NCI-H524 treated with DMSO at 0.1 percent for 48 hours (cell line): ENCODE results near the gene PTGIR.

Source experiments
- DNase-seq: peaks from one replicate; lab custom pipeline; 2025; lab: John Stamatoyannopoulos, UW

Gene PTGIR

DNA sequence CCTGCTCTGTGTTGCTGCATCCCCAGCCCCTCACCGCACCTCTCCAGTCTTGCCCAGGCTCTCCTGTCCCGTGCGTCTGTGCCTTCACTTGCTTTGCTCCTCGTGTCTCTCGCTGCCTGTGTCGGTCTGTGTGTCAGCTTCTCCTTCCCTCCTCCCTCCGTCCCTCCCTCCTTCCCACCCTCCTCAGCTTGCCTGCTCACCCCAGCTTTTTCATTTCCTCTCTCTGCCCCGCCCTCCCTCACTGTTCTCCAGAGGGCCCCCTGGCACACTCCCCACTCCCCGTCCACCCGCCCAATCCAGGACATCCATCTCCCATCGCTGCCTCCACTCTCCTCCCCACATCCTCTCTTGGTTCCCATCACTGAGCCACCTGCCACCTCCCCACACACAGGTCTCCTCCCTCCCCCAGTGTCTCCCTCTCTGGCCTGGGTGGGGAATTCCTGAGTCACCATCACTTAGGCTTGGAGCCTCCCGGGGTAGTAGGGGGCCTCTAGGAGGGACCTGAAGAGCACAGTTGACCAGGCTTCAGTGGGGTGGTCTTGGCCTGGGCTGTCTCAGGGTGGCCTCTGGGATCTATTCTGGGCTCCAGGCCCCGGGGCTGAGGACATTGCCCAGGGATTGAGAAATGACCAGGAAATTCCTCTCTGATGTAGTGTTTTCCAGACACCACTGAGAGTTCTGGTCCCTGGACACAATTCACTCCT is at the start of gene PTGIR:
Gene PTGIR (minus strand): TSS at position 132 of the 704 bp plus-strand sequence. CDS start 864 bp downstream, outside the sequence.
- DNase-seq, result no peak

GRCh38 chr19:46670813-46671212 is 45.9 kb upstream of the PTGIR start:
- DNase-seq, result no peak

DNA sequence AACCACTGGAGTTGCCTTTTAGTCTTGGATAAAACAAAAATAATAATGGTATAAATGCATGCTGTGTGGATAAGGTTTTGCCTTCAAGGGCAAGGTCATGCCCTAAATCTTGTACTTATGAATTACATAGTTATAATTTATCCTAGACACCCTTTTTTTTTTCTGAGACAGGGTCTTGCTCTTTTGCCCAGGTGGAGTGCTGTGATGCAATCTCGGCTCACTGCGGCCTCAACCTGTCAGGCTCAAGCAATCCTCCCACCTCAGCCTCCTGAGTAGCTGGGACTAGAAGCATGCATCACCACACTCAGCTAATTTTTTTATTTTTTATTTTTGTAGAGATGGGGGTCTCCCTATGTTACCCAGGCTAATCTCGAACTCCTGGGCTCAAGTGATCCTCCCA is 43.8 kb upstream of the PTGIR start:
- DNase-seq, result no peak

DNA sequence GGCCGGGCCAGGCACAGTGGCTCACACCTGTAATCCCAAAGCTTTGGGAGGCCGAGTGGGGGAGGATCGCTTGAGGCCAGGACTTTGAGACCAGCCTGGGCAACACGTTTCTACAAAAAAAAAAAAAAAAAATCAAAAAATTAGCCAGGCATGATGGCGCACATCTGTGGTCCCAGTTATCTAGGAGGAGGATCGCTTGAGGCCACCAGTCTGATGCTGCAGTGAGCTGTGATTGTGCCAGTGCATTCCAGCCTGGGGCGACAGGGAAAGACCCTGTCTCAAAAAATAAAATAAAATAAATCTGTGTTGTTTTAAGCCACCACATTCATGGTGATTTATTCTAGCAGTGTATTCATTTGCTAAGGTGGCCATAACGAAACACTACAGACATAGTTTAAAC is 40.2 kb upstream of the PTGIR start:
- no peak for DNase-seq

GRCh38 chr19:46661735-46662592 is 37.1 kb upstream of the PTGIR start:
- DNase-seq, result peak; percentile 38

DNA sequence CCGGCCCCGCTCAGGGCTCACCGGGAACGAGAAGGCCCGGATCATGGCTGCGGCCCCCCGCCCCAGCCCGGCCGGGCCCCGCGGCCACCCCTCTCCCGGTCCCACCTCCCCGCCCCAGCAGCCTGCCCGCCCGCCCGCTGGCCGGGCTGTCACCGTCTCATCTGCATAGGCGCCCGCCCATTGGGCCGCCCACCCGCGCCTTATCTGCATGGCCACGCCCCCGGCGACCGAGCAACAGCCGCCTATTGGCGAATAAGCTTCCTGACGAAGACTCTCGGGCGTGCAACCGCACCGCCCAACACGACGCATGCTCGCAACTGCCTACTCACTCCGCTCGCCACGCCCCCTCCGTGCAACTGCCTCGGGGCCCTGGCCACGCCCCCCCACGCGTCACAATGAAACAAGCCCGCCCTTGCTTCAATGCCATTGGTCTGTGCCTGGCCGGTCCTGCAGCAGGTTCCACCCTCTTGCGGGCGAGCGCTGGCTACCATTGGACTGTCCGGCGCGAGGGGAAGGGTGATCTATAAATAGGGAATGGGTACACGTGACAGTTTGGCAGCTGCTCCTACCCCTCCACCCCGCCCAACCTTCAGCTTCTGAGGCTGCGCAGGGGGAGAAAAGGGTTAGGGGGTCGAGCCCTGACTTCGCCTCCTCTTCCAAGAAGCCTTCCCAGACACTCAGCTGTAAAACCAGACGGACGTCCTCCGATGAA is 36.3 kb upstream of the PTGIR start, which contains the start of gene DACT3:
Gene DACT3 (minus strand): TSS at position 163 of the 712 bp plus-strand sequence. CDS start 118 bp downstream, at position 45.
- DNase-seq, result peak; percentile 97

DNA sequence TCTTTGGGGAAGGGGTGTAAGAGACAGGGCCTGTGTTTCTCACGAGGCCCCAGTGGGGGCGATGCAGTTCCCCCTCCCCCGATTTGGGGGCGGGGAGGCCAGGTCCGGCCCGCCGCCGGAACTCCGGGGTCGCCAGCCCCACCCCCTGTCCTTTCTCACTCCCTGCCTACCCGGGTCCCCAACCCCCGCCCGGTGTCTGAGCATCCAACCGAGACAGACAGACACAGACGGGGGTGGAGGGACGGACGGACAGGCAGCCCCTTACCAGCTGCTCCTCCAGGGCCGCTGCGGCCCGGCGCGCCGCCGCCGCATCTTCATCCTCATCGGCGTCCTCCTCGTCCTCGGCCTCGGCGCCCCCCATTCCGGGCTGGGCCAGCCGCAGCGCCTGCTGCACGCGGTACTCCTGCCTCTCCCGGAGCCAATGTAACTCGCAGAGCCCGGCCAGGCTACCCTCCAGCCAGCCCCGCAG is 35.7 kb upstream of the PTGIR start:
- no peak for DNase-seq

GRCh38 chr19:46660008-46660517 is 35.2 kb upstream of the PTGIR start:
- DNase-seq, result no peak

DNA sequence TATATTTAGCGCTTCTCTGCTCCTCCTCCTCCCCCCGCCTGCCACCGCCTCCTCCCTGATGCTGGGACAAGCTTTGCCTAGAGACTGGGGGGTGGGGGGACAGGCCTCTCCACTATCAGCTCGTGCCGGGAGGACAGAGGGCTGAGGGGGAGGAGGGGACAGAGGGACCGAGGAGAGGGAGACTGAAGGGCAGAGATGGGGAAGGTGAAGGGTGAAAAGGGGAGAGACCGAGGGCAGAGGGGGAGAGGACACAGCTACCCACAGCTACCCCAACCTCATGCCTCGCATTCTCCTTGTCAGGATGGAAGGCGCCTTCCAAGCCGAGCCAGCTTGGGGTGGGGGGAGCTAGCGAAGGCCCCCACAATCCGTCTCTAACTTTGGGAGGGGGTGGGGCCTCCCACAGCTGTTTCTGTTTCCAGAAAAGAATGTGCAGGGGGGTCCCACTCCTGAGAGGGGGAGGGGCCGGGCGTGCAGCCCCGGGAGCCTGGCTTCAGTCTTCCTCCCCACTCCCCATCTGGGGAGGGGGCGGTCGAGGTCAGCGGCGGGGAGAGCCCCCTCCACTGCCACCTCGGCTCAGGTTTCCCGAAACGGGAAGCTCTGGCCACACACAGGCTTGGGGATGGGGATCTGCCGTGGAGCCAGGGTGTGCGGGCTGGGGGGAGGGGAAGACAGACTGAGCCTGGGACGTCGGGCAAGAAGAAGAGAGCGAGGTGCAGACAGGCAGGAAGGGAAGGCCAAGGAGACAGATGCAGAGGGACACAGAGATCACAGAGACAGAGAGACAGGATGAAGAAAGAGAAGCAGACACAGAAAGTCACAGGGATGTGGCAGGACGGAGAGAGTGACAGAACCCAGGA is 34.5 kb upstream of the PTGIR start:
- no peak for DNase-seq

DNA sequence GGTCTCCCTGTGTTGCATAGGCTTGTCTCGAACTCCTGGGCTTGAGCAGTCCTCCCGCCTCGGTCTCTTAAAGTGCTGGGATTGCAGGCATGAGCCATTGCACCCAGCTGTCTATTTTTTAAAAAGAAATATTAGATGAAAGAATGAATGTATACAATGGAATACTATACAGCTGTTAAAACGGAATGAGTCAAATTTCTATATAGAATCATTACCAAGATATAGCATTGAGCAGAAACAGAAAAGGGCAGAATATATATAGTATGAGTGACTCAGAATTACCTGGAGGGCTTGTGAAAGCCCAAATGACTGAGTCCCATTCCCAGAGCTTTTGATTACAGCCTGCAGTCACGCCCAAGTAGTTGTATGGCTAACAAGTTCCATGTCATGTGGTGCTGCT is 31.7 kb upstream of the PTGIR start:
- no peak for DNase-seq

GRCh38 chr19:46654621-46655152 is 29.8 kb upstream of the PTGIR start:
- DNase-seq, result no peak

DNA sequence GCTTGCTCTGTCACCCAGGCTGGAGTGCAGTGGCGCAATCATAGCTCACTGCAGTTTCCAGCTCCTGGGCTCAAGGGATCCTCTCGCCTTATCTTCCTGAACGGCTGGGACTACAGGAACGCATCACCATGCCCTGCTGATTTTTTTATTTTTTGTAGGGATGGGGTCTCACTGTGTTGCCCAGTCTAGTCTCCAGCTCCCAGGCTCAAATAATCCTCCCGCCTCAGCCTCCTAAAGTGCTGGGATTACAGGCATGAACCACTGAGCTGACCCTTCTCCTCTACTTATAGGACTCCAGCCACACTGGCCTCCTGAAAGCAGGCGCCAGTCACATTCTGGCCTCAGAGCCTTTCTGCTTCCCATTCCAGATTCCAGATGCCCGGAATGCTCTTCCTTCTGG is 25.6 kb upstream of the PTGIR start:
- DNase-seq, result no peak

DNA sequence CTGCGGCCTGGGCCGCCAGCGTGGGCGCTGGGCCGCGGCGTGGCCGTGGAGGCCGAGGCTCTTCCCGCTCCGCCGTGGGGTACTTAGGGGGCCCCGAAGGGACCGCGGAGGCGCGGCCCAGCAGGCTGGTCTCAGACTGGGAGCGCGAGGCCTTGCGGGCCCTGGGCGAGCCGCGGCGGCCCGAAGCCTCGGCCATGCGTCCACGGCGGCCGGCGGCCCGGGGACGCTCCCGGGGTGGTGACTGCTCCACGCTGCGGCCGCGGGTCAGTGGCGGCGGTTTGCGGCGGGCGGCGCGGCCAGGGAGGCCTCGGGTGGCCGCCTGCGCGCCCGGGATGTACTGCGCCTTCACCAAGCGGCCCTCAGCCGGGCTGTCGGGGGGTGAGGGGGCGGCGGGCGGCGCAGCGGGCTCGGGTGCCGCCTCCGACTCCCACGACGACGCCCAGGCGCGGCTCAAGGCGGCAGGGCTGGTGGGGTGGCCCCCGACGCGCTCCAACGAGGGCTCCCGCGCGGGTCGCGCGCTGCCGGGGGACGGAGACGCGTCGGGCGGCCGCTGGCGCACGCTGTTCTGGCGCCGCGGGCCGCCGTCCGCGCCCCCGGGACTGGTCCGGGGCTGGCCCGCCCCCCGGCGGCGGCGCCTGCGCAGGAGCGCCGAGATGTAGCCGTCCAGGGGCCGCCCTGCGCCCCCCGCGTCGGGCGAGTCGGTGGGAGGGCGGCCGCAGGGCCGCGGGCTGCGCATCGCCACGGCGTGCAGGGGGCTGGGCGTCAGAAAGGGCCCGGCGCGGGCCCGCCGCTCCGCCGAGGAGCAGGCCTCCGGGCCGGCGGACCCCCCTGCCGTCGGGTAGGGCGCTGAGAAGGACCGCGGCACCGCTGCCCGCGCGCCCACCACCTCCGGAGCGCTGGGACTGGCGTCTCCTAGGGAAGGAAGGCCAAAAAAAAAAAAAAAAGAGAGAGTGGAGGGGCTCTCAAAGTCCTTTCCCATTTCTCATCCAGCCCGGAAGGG is 24.4 kb upstream of the PTGIR start:
- DNase-seq, result no peak

GRCh38 chr19:46648060-46648960 is 23.4 kb upstream of the PTGIR start:
- no peak for DNase-seq

- DNase-seq, result no peak
Observed at GRCh38 chr19:46646402-46646801, 21.5 kb upstream of the PTGIR start.

DNA sequence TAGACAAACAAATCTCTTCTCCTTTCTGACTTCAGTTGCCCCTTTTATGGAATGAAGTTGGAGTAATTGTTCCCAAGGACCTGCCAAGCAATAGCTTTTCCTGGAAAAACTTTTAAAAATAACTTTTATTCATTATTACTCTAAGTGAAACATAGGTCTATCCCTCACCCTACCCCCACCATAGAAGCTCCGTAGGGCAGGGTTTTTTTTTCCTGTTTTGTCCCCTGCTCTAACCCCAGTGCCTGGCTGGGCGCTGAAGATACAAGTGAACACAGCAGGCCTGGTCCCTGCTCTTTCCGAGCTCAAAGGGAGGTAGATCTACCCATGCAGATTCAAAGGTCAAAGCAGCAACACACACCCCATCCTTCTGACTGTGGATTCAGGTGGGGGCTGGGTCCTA is 19.8 kb upstream of the PTGIR start:
- DNase-seq, result no peak

DNA sequence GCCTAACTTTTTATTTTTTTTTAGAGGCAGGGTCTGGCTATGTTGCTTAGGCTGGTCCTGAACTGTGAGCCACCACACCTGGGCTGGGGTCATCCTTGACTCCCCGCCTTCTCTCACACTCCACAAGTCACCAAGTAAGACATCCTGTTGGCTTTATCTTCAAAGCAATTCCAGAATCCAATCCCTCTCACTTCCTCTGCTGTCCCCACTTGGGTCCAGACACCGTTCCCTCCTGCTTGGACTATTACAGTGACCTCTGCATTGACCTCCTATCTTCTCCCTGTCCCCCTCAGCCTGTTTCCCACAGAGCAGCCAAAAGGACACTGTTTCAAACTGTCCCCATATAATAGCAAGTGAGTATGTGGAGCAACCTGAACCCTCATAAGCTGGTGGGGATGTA is 15.8 kb upstream of the PTGIR start:
- no peak for DNase-seq

- no peak for DNase-seq
Observed at GRCh38 chr19:46639358-46640182, 14.7 kb upstream of the PTGIR start.
